ENCODE measurements around the gene C10orf53.

DNA sequence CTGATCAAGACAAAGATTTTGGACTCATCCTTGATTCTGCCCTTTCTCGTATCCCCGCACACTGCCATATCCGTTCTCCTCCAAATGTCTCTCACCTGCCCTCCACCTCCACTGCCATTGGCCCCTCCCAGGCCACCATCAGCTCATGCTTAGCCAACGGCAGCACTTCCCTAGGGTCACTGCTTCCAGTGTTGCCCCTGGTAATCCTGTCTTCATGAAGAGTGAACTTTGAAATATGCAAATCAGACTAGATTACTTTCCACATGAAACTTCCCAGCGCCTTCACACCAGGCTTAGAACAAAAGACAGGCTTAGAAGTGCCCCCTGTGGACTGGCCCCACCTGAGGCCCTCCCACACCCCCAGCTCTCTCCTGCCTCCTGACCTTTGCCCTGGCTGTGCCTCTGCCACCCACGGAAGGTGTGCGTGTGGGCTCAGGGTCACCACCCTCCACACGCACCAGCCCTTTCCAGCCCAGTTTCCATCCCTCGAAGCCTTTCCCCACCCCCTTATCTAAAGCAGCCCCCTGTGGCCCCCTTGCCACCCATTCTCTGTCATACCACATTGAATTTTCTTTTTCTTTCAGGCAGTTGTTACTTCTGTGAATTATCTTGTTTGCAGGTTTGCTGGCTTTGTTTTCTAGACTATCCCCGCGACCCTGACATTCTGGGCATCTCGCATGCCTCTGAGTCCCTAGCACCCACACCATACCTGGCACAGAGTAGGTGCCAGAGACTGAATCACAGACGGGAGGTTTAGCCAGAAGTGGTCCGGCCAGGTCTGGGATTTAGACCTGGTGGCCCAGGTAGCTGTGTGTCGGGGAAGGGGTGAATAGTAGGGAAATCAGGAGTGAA lies 26.8 kb upstream of the C10orf53 start:
- TF ChIP-seq EZH2 (IDR thresholded peaks at IDR 0.05; ENCODE audit: insufficient read depth, poor library complexity, severe bottlenecking), result no peak
- no peak for TF ChIP-seq EZH2phosphoT487 (IDR thresholded peaks at IDR 0.05; ENCODE audit: insufficient read depth, low read depth)

Data from GM23248 (cell line).